ENCODE measurements around the gene PPP1CC. TPM values are rescaled to one million over a fixed set of nuclear protein-coding genes. Genes with fewer than 3 reads are reported as not detected.

PPP1CC gene
- total RNA-seq, 2 experiments from 2014 or later = 242 to 244 TPM

DNA sequence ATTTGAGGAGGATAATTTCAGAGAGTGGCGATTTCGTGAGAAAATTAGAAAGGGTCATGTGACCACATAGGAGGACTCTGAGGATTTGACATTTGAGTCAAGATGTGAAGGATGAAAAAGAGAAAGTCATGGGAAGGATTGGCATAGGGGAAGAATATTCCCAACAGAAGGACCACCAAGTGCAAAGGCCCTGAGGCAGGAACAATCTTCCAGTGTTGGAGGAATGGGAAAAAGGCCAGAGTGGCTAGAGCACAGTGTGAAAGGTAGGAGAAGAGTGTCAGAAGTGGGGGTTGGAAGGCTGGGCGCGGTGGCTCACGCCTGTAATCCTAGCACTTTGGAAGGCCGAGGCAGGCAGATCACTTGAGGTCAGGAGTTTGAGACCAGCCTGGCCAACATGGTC, 3.9 kb upstream of the PPP1CC start:
- peaks cover 13% of the 10 kb centered on the region for H3K4me1 Mint-ChIP-seq (ENCODE audit: low read depth)
- TF ChIP-seq CTCF (IDR thresholded peaks at IDR 0.05) = no peak
- intact Hi-C loops (cut with micrococcal nuclease) = no loop called here
- ATAC-seq = no peak
- no peak overlapping the region for H3K4me3 Mint-ChIP-seq
- H3K9me3 Mint-ChIP-seq = no peaks in the 10 kb centered on the region
- no peaks in the 10 kb centered on the region for H3K27me3 Mint-ChIP-seq
- no peak for DNase-seq
- H3K36me3 Mint-ChIP-seq (ENCODE audit: low read depth) = peaks cover 6% of the 10 kb centered on the region
- POLR2A ChIA-PET = interaction anchor here (0.9 kb wide), 2 partner anchors 16 to 18 kb away, joined by 3 read pairs; no protein-coding TSS in a partner anchor
- H3K27ac Mint-ChIP-seq = no peak overlapping the region
- CTCF ChIA-PET = interaction anchor here (1.0 to 1.7 kb wide), 2 partner anchors 10 to 79 kb away, joined by 3 to 5 read pairs; no protein-coding TSS in a partner anchor

DNA sequence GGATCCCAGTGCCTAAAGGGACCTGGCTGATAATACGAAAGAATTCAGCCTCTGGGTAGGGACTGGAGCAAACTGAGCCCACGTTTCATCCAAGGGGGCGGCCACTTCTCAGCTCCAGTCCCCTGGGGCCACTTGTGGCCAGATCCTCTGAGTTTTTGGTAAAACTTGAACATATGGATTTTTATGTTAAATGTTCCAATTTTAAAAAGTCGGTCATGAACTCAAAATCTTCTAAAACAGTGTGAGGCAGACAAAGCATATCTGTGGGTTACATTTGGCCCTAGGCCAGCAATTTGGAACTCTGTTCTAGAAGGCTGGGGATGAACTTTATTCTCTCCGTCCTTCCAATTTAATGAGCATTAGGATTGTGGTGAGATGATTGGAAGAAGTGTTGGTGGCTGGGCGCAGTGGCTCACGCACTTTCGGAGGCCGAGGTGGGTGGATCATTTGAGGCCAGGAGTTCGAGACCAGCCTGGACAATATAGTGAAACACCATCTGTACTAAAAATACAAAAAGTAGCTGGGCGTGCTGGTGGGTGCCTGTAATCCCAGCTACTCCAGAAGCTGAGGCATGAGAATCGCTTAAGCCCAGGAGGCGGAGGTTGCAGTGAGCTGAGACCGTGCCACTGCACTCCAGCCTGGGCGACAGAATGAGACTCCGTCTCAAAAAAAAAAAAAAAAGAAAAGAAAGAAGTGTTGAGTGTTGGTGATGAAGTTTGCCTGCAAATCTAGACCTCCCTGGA, 3.0 kb upstream of the PPP1CC start:
- ChIA-PET CTCF (interaction anchor here (1.2 to 1.7 kb wide), 2 partner anchors 9 to 30 kb away, joined by 3 to 5 read pairs; no protein-coding TSS in a partner anchor), POLR2A (interaction anchor here (0.9 to 1.8 kb wide), 2 partner anchors 9 to 17 kb away, joined by 3 to 4 read pairs; no protein-coding TSS in a partner anchor)
- Mint-ChIP-seq H3K27ac (no peak overlapping the region), H3K9me3 (no peaks in the 10 kb centered on the region), H3K36me3 (ENCODE audit: low read depth) (peaks cover 12% of the 10 kb centered on the region), H3K4me3 (no peak overlapping the region), H3K4me1 (ENCODE audit: low read depth) (peaks cover 15% of the 10 kb centered on the region), H3K27me3 (no peaks in the 10 kb centered on the region)
- ATAC-seq = no peak
- TF ChIP-seq CTCF (IDR thresholded peaks at IDR 0.05) = no peak
- no peak for DNase-seq
- intact Hi-C loops (cut with micrococcal nuclease) = no loop called here

DNA sequence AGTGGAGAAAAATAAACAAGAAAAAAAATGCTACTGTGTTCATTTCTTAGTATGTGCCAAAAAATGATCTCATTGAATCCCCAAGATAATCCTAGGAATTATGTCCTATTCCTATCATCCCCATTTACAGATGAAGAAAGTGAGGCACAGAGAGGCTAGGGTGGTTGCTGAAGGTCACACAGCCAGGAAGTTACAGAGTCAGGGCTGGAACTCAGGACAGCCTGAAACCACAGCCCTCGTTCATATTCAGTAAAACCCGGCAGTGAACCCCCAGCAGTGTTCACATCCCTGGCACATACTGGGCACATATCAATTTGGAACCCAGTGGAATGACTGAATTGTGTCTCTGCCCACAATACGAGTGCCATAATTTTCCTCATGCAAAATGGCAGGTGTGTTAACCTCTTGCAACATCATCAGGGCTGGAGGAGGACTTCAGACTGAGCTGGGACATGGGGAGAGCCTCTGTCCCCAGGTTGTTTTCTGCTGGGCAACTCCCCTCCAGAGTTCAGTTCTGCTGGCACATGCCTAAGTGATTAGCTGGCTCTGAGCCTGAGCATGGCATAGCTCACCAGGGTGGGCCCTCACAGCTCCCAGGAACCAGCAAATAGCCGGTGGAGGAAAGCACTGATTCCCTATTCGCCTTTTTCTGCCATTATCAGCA, 2.0 kb upstream of the PPP1CC start:
- Mint-ChIP-seq H3K27me3 (no peaks in the 10 kb centered on the region), H3K4me3 (no peak overlapping the region), H3K36me3 (ENCODE audit: low read depth) (peaks cover 21% of the 10 kb centered on the region), H3K9me3 (no peaks in the 10 kb centered on the region), H3K4me1 (ENCODE audit: low read depth) (peaks cover 22% of the 10 kb centered on the region), H3K27ac (no peak overlapping the region)
- DNase-seq (no peak), ATAC-seq (no peak)
- ChIA-PET CTCF (interaction anchor here (1.2 to 1.7 kb wide), 2 partner anchors 8 to 31 kb away, joined by 3 to 5 read pairs; no protein-coding TSS in a partner anchor), POLR2A (interaction anchor here (1.8 kb wide), 1 partner anchor 10 kb away, joined by 4 read pairs; no protein-coding TSS in a partner anchor)
- TF ChIP-seq CTCF (IDR thresholded peaks at IDR 0.05) = no peak
- intact Hi-C loops (cut with micrococcal nuclease) = loop anchor here (5.0 kb wide), 1 partner anchor 83 kb away; no protein-coding TSS in a partner anchor

DNA sequence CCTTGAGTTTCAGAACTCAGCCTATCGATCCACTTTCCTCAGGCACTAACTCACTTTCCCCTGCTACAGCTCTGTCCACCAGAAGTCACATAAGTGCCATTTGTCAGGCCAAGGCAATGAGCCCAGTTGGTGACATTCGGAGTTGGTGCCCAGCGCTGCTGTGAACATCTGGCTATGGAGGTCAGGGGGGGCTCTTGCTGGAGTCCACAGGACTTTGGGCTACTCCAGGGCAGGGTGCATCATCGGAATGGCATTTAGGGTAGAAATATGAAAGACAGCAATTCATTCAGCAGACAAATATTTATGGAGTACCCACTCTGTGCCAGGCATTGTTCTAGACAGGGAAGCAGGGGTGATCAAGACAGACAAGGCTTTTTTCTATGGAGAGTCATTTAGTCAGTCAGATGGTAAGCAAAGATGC, 1.5 kb upstream of the PPP1CC start:
- DNase-seq = no peak
- peak overlapping the region; percentile 64 for H3K27ac Mint-ChIP-seq
- H3K36me3 Mint-ChIP-seq (ENCODE audit: low read depth) = peaks cover 25% of the 10 kb centered on the region
- CTCF ChIA-PET = interaction anchor here (0.7 to 1.2 kb wide), 2 partner anchors 18 to 32 kb away, joined by 3 read pairs; no protein-coding TSS in a partner anchor
- ATAC-seq = no peak
- TF ChIP-seq CTCF (IDR thresholded peaks at IDR 0.05) = no peak
- intact Hi-C loops (cut with micrococcal nuclease) = loop anchor here (5.0 kb wide), 1 partner anchor 83 kb away; no protein-coding TSS in a partner anchor
- POLR2A ChIA-PET = interaction anchor here (1.2 to 1.8 kb wide), 4 partner anchors 10 to 32 kb away, joined by 3 to 9 read pairs (median 6); no protein-coding TSS in a partner anchor
- H3K27me3 Mint-ChIP-seq = no peaks in the 10 kb centered on the region
- peaks cover 28% of the 10 kb centered on the region for H3K4me1 Mint-ChIP-seq (ENCODE audit: low read depth)
- no peaks in the 10 kb centered on the region for H3K9me3 Mint-ChIP-seq
- peak overlapping the region; percentile 100 for H3K4me3 Mint-ChIP-seq
